Keratinocyte (primary cell): ENCODE results near the gene SPRY1. TPM values are rescaled to one million over a fixed set of nuclear protein-coding genes. Genes with fewer than 3 reads are reported as not detected.

Experiments
- DNase-seq: peaks from one replicate; pipeline ENCODE4 v3.0.0-alpha.2; 2011; ENCODE audit warnings: low read depth, missing footprints, low spot score
- FAIRE-seq: peaks from 2 replicates; lab custom pipeline; 2011; peaks lifted over from hg19 to GRCh38; lab: Jason Lieb, UNC
- H2AFZ ChIP-seq: 2 replicates; pipeline ENCODE4 v1.6.0; 2012; ENCODE audit warnings: low read length, control low read depth, inconsistent platforms; ENCODE audit not compliant: control insufficient read depth
- H3K27ac ChIP-seq: 2 replicates; pipeline ENCODE4 v1.5.1; 2011; ENCODE audit warnings: low read length; ENCODE audit not compliant: control insufficient read depth, insufficient read depth
- H3K27me3 ChIP-seq: 3 replicates; pipeline ENCODE4 v1.6.0; 2011; ENCODE audit warnings: low read length; ENCODE audit not compliant: control insufficient read depth, insufficient read depth; ENCODE audit errors: extremely low read depth
- H3K36me3 ChIP-seq, 2 experiments: 2 replicates in 1 of 2; 3 replicates in 1 of 2; pipeline ENCODE4 v1.5.1; 2011; ENCODE audit warnings: low read length in 2 of 2, mild to moderate bottlenecking in 1 of 2; ENCODE audit not compliant: control insufficient read depth in 2 of 2, insufficient read depth in 2 of 2; ENCODE audit errors: extremely low read depth in 1 of 2
- H3K4me1 ChIP-seq: 3 replicates; pipeline ENCODE4 v1.5.1; 2011; ENCODE audit warnings: low read length; ENCODE audit not compliant: control insufficient read depth, insufficient read depth; ENCODE audit errors: extremely low read depth
- H3K4me2 ChIP-seq: 3 replicates; pipeline ENCODE4 v1.6.0; 2011; ENCODE audit warnings: low read depth, low read length; ENCODE audit not compliant: control insufficient read depth, insufficient read depth; ENCODE audit errors: extremely low read depth
- H3K4me3 ChIP-seq, 3 experiments: fragments of 200-600 bp in 1 of 3; sonication (generic) in 1 of 3; 2 replicates in 2 of 3; 3 replicates in 1 of 3; pipeline ENCODE4 v1.5.1; 2011 to 2016; ENCODE audit warnings: low read length in 3 of 3, mild to moderate bottlenecking in 3 of 3, control low read depth in 2 of 3, inconsistent platforms in 1 of 3, low read depth in 1 of 3, mixed read lengths in 1 of 3, mixed run types in 1 of 3, moderate library complexity in 1 of 3; ENCODE audit not compliant: control insufficient read depth in 2 of 3, insufficient read depth in 2 of 3; ENCODE audit errors: extremely low read depth in 1 of 3
- H3K79me2 ChIP-seq: 2 replicates; pipeline ENCODE4 v1.6.0; 2012; ENCODE audit warnings: low read length; ENCODE audit not compliant: control insufficient read depth, insufficient read depth
- H3K9ac ChIP-seq: 3 replicates; pipeline ENCODE4 v1.6.0; 2011; ENCODE audit warnings: low read length; ENCODE audit not compliant: control insufficient read depth, insufficient read depth; ENCODE audit errors: extremely low read depth
- H3K9me1 ChIP-seq: 3 replicates; pipeline ENCODE4 v1.6.0; 2011; ENCODE audit warnings: low read length; ENCODE audit not compliant: control insufficient read depth, insufficient read depth; ENCODE audit errors: extremely low read depth
- H3K9me3 ChIP-seq: 2 replicates; pipeline ENCODE4 v1.5.1; 2012; ENCODE audit warnings: low read depth, low read length; ENCODE audit not compliant: control insufficient read depth
- H4K20me1 ChIP-seq: 3 replicates; pipeline ENCODE4 v1.6.0; 2011; ENCODE audit warnings: low read length; ENCODE audit not compliant: control insufficient read depth, insufficient read depth; ENCODE audit errors: extremely low read depth
- EZH2 ChIP-seq: IDR thresholded peaks from one replicate; pipeline ENCODE4 v1.6.1; 2012; ENCODE audit warnings: inconsistent platforms, mild to moderate bottlenecking, low read length, moderate library complexity
- dilution Hi-C: fragments of 300-500 bp; cut with MboI; formaldehyde crosslinking; loops from one replicate; pipeline ENCODE4 v1.7.0; 2020; ENCODE audit warnings: low sequenced_read_pairs; ENCODE audit not compliant: extremely low pct_ligation_motif_present
- polyA plus RNA-seq, 5 experiments: library from polyadenylated mRNA; depleted of rRNA in 3 of 5; stranded (reverse) in 3 of 5; stranded (forward) in 1 of 5; unstranded in 1 of 5; fragments of >200 nt; gene quantifications; 1 replicate in 1 of 5; 2 replicates in 3 of 5; 3 replicates in 1 of 5; pipeline versions ENCODE4 v1.2.1 to v1.2.3, GENCODE V29; 2011 to 2012; ENCODE audit warnings: missing spikeins in 2 of 5, low read depth in 1 of 5, low replicate concordance in 1 of 5
- TF ChIP-seq, protein P1 (sequence below), 3 experiments: IDR thresholded peaks in 1 of 3; conservative IDR thresholded peaks in 1 of 3; optimal IDR thresholded peaks in 1 of 3; 2 replicates in 2 of 3; 3 replicates in 1 of 3; pipeline versions ENCODE3 to v1.5.1; 2011; ENCODE audit warnings: low read length in 3 of 3, mild to moderate bottlenecking in 3 of 3, moderate library complexity in 2 of 3, control low read depth in 1 of 3, inconsistent platforms in 1 of 3; ENCODE audit not compliant: insufficient read depth in 2 of 3; ENCODE audit errors: extremely low read depth in 1 of 3

SPRY1 gene
- polyA plus RNA-seq, 1 donor (not counting 4 experiments of a cell fraction or from before 2014, with no cell fraction given) = 3.6 TPM

DNA sequence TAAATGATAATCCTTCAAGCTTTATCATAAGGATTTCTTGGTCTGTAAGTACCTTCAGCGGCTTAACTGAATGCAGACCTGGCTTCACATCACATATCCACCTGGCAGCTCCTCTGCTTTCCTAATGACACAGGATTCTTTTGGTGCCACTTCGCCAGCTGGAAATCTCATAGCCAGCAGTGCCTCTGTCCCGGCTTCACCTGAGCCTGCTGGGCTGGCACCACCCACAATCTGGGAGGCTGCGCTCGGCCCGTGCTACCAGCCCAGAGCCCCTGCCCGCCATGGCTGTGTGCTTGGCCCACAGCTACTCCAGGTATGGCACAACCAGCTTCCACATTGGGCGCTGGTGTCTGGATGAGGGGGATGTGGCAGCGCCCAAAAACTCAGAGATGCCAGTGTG is 37.4 kb downstream of the SPRY1 start:
- Histone ChIP-seq H3K79me2 (no peaks in the 10 kb centered on the region), H3K4me3 (no peak overlapping the region), H3K9me1 (no peaks in the 10 kb centered on the region), H3K36me3 (no peaks in the 10 kb centered on the region), H4K20me1 (no peaks in the 10 kb centered on the region), H3K27me3 (no peaks in the 10 kb centered on the region), H3K9ac (no peak overlapping the region), H3K9me3 (no peaks in the 10 kb centered on the region), H3K4me1 (no peaks in the 10 kb centered on the region), H3K27ac (no peak overlapping the region), H3K4me2 (no peak overlapping the region), H2AFZ (no peak overlapping the region)
- FAIRE-seq = no peak
- TF ChIP-seq, protein P1, sequence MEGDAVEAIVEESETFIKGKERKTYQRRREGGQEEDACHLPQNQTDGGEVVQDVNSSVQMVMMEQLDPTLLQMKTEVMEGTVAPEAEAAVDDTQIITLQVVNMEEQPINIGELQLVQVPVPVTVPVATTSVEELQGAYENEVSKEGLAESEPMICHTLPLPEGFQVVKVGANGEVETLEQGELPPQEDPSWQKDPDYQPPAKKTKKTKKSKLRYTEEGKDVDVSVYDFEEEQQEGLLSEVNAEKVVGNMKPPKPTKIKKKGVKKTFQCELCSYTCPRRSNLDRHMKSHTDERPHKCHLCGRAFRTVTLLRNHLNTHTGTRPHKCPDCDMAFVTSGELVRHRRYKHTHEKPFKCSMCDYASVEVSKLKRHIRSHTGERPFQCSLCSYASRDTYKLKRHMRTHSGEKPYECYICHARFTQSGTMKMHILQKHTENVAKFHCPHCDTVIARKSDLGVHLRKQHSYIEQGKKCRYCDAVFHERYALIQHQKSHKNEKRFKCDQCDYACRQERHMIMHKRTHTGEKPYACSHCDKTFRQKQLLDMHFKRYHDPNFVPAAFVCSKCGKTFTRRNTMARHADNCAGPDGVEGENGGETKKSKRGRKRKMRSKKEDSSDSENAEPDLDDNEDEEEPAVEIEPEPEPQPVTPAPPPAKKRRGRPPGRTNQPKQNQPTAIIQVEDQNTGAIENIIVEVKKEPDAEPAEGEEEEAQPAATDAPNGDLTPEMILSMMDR (optimal IDR thresholded peaks at IDR 0.05 in 1 of 3, IDR thresholded peaks at IDR 0.05 in 1 of 3, conservative IDR thresholded peaks at IDR 0.05 in 1 of 3; ENCODE audit: extremely low read depth in 1 of 3, insufficient read depth in 2 of 3, low read length in 3 of 3) = no peak
- TF ChIP-seq EZH2 = no peak
- dilution Hi-C loops = no loop called here
- DNase-seq = no peak

DNA sequence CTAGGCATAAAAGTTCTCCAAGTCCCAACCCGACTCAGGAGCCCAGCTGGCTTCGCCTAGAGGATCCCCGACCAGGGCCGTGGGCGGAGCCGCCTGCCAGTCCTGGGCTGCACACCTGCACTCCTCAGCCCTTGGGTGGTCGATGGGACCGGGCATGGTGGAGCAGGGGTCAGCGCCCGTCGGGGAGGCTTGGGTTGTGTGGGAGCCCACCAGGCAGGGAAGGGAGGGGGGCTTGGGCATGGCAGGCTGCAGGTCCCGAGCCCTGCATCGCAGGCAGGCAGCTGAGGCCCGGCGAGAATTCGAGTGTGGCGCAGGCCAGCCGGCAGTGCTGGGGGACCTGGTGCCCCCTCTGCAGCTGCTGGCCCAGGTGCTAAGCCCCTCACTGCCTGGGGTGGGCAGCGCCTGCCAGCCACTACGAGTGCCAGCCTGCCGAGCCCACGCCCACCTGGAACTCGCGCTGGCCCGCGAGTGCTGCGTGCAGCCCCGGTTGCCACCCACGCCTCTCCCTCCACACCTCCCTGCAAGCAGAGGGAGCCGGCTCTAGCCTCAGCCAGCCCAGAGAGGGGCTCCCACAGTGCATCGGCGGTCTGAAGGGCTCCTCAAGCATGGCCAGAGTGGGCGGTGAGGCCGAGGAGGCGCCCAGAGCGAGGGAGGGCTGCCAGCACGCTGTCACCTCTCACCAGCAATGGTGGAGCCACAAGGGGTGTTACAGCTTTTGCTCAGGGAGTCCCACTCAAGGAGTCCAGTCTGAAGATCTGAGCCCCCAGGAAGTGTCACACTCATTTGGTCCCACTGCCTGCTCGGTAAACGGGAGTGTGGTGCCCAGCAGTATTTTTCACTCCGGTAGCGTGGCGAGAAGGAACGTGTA is 38.9 kb downstream of the SPRY1 start:
- H3K4me3 ChIP-seq = no peak overlapping the region
- no peak for FAIRE-seq
- dilution Hi-C loops = no loop called here

More for the DNA sequence above, 38.9 kb downstream of the SPRY1 start:
- H3K4me2 ChIP-seq = no peak overlapping the region
- no peaks in the 10 kb centered on the region for H3K79me2 ChIP-seq
- no peaks in the 10 kb centered on the region for H3K4me1 ChIP-seq
- no peak overlapping the region for H2AFZ ChIP-seq
- H3K27ac ChIP-seq = no peak overlapping the region
- DNase-seq = no peak
- no peaks in the 10 kb centered on the region for H3K9me3 ChIP-seq
- no peak overlapping the region for H3K9ac ChIP-seq
- TF ChIP-seq, protein P1 (optimal IDR thresholded peaks at IDR 0.05 in 1 of 3, IDR thresholded peaks at IDR 0.05 in 1 of 3, conservative IDR thresholded peaks at IDR 0.05 in 1 of 3; ENCODE audit: extremely low read depth in 1 of 3, insufficient read depth in 2 of 3, low read length in 3 of 3) = no peak
- TF ChIP-seq EZH2 = no peak
- no peaks in the 10 kb centered on the region for H3K27me3 ChIP-seq
- no peaks in the 10 kb centered on the region for H4K20me1 ChIP-seq
- no peaks in the 10 kb centered on the region for H3K36me3 ChIP-seq
- no peaks in the 10 kb centered on the region for H3K9me1 ChIP-seq
